Measurements from ENCODE around the gene ITPR2.
"Not testable (repeated sequence)": the region's sequence is repeated elsewhere in the genome, so short reads cannot be mapped to it uniquely, and the experiment has no call there.

The ITPR2 gene

DNA sequence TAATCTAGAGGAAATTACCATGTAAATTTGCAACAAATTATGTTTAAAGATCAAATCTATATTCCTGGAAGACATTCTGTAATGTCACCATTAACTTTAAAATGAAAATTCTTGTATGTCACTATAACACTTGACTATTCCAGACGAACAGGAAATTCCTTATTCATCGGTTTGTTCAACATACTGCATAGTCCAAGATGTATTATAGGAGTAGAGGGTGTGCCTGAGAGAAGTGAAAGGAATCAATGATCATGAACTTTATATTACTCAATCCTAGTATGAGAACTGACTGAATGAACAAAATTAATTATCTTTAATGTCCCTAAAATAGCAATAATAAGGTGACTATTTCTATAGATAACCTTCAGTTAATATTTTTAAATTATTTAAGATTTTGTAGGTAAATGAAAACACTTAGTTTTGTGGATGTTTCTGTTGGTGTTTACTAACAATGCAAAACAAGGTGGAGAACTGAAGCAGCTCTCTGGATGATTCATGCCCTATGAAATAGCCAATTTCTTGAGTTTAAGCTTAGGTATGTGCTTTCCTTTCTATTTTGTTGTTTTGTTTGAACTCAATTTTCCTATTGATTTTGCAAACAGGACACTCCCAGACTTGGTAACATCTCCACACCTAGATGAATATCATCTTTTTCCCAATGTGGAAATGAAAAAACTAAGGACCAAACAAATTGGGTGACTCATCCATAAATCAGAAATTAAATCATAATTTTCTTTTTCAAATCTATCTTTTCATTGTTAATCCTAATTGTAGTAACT is 18.2 kb upstream of the ITPR2 start:
- DNase-seq (ENCODE audit: low read depth in 1 of 2, low spot score in 1 of 2) = no peak

DNA sequence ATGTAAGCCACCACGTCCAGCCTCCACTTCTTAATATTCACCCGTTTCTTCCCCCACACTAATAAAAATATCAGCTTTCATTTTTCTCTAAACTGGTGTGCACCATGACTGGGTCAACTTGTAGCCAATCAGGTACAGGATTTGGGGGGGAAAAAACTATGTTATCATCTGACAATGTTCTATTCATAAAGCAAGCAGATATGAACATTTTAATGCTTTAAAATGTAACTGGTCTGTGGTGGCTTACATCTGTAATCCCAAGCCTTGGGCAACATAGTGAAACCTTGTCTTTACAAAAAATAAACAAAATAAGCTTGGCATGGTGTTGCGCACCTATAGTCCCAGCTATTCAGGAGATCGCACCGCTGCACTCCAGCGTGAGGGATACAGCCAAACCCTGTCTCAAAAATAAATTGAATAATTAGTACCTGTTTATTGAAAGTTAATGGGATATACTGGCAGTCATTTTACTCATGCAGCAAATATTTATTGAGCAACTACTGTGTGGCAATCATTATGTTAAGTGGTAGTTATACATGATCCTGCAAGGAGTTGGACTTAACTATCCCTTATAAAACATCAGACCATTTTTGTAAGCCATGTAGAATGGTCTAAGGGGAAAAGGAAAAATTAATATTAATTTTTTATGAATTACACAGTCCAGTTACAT is 15.3 kb upstream of the ITPR2 start:
- no peak for DNase-seq (ENCODE audit: low read depth in 1 of 2, low spot score in 1 of 2)

DNA sequence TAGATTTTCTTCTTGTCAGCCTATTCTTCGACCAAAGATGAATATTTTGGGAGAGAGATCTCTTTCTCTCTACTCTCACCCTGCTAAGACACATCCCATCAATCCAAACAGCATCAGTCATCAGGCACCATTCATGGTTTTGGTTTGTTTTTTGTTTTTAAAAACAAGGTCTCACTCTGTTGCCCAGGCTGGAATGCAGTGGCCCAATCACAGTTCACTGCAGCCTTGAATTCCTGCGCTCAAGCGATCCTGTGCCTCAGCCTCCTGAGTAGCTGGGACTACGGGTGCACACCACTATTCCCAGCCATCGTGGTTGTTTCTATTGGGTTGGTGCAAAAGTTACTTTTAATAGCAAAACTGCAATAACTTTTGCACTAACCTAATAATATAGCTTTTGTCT is 14.4 kb upstream of the ITPR2 start:
- no peak for DNase-seq (ENCODE audit: low read depth in 1 of 2, low spot score in 1 of 2)

- no peak for DNase-seq (ENCODE audit: low read depth in 1 of 2, low spot score in 1 of 2)
Measured at GRCh38 chr12:26846416-26846815, 13.4 kb upstream of the ITPR2 start.

- no peak for DNase-seq (ENCODE audit: low read depth in 1 of 2, low spot score in 1 of 2)
Measured at GRCh38 chr12:26845984-26846383, 13.0 kb upstream of the ITPR2 start.

DNA sequence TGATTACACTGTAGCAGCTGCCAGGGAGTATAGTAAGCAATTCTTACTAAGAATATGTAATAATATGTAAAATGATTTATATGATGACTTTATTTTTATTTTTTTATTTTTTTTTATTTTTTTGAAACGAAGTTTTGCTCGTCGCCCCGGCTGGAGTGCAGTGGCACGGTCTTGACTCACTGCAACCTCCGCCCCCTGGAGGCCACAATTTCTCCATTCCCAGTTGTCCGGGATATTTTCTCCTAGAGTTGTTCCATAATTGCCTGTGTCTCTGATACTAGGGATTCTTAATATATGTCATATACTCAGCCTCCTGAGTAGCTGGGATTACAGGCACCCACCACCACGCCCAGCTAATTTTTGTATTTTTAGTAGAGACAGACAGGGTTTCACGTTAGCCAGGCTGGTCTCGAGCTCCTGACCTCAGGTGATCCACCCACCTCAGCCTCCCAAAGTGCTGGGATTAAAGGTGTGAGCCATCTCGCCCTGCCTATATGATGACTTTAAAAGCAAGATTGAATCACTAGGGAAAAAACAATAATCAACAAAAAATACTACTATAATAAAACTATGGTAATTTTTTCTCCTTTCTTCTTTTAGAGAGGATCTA is 12.2 kb upstream of the ITPR2 start:
- DNase-seq (ENCODE audit: low read depth in 1 of 2, low spot score in 1 of 2) = no peak

- no peak for DNase-seq (ENCODE audit: low read depth in 1 of 2, low spot score in 1 of 2)
Measured at GRCh38 chr12:26843311-26843710, 10.3 kb upstream of the ITPR2 start.

GRCh38 chr12:26841085-26841484 is 8.1 kb upstream of the ITPR2 start:
- no peak for DNase-seq (ENCODE audit: low read depth in 1 of 2, low spot score in 1 of 2)

GRCh38 chr12:26839512-26839911 is 6.5 kb upstream of the ITPR2 start:
- no peak for DNase-seq (ENCODE audit: low read depth in 1 of 2, low spot score in 1 of 2)

DNA sequence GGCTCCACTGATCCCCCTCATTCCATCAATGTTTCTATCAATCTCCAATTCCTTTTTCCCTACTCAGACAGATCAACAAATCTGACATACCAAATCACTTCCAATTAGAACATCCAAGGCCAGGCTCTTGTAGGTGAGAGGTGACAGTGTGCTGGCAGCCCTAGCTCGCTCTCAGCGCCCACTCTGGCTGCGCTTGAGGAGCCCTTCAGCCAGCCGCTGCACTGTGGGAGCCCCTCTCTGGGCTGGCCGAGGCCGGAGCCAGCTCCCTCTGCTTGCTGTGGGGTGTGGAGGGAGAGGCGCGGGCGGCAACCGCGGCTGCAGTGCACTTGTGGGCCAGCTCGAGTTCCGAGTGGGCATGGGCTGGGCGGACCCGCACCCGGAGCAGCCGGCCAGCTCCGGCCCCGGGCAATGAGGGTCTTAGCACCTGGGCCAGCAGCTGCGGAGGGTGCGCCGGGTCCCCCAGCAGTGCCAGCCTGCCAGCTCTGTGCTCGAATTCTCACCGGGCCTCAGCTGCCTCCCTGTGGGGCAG is 6.0 kb upstream of the ITPR2 start:
- DNase-seq (ENCODE audit: low read depth in 1 of 2, low spot score in 1 of 2) = no peak

GRCh38 chr12:26836201-26836600 is 3.2 kb upstream of the ITPR2 start:
- no peak for DNase-seq (ENCODE audit: low read depth in 1 of 2, low spot score in 1 of 2)

- not testable (repeated sequence) for DNase-seq (ENCODE audit: low read depth in 1 of 2, low spot score in 1 of 2)
Measured at GRCh38 chr12:26834503-26835060, 1.6 kb upstream of the ITPR2 start.

DNA sequence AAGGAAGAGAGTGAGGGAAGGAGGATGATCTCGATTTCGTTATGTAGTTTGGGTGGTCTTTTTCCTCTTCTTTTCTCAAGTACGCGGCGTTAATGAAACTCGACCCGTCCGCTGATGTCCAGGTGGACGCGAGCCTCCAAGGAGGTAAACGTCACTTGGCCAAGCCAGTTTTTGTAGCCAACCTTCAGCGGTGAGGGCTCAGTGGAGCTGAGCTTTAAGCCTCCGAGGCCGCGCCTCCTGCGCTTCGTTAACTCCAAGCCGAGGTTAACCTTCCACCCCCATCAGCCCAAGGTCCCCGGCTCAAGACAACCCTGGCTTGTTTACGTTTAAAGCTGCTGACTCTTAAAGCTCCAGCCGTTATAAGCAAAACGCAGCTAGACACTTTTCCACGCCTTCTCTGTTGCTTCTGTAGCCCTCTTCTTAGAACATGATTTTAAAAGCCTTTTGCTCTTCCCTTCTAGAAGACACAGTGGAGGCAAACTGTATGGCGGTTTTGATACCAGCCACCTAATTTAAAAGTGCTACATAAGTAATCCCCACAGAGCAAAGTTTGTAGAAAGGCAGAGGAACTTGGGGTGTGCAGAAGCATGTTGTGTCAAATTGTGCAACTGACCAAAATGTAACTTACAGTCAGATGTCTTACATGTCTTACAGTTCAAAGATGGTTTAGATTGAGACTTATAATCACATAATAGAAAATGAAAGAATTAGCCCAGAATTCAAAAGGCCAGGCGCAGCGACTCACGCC is 923 bp upstream of the ITPR2 start:
- DNase-seq (ENCODE audit: low read depth in 1 of 2, low spot score in 1 of 2) = no peak

GRCh38 chr12:26831951-26832821 is 808 bp downstream of the ITPR2 start:
- DNase-seq (ENCODE audit: low read depth in 1 of 2, low spot score in 1 of 2) = peak; percentile 34 to 35

DNA sequence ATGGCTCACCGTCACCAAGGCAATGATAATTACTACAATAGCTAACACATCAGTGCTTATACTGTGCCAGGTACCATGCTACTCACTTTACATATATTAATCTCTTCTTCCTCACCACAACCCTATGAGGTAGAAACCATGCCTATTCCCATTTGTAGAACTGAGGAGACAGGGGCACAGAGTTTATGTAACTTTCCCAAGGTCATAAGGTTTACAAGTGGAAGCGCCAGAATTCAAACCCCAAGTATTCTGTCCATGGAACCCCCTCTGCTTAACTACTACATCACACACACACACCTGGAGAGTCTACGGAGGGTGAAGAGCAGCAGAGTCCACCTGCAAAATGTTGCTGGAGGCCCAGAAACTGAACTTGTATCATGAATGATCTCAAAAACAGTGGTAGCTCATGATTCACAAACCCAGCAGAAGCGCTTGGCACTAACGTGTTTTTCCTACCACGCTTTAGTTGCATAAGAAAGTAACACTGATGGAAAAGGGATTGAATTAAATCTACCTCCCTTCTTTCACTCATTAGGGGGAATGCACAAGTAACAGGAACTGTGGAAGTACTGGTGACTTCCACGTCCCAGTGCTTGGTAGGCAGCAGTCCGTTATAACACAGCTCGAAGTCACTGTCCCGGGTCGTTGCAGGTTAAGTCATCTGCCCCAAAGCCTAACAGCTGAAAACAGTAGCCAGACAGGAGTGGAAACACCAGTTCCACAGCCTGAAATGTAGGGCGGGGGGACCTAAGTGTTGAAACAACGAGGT is 2.0 kb downstream of the ITPR2 start:
- no peak for DNase-seq (ENCODE audit: low read depth in 1 of 2, low spot score in 1 of 2)

- no peak for DNase-seq (ENCODE audit: low read depth in 1 of 2, low spot score in 1 of 2)
Measured at GRCh38 chr12:26830363-26830762, 2.6 kb downstream of the ITPR2 start.

GRCh38 chr12:26828280-26829073 is 4.5 kb downstream of the ITPR2 start:
- DNase-seq (ENCODE audit: low read depth in 1 of 2, low spot score in 1 of 2) = no peak

DNA sequence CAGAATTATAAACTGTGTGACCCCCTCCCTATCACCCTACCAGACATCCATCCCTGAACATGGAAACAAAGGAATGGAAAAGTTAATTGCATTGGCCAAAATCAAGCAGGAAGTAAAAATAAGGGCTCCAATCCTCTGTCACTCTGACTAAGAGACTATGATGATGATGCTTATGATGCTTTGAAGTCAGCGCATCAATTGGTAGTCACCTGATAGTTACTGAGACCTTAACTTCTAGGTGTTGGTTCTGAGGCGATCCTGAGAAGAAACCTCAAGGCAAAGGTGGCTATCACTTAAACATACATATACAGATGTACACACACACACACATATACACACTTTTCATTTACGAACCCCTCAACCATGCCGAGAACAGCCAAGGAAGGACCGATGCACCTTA is 6.6 kb downstream of the ITPR2 start:
- DNase-seq (ENCODE audit: low read depth in 1 of 2, low spot score in 1 of 2) = no peak

All from activated T-helper 1 cell treated with anti-CD3 and anti-CD28 coated beads, Interleukin-2, amount 50 U/mL, for 16 hours (primary cell).